PC-9 (cell line): Measurements from ENCODE around the gene DLGAP1. TPM values are rescaled to one million over a fixed set of nuclear protein-coding genes. Genes with fewer than 3 reads are reported as not detected.

ENCODE experiments used
- BruUV-seq: library from RNA; stranded (reverse); fragments of 400-500 nt; replicated peaks from 2 replicates; lab custom pipeline; 2021; lab: Mats Ljungman, UMichigan
- CTCF ChIA-PET: fragments of 300-600 bp; sonication (Branson Sonifier 250); formaldehyde crosslinking; loops from one replicate; lab custom pipeline; 2022; ENCODE audit warnings: antibody characterized with exemption; lab: Charles Lee
- POLR2A ChIA-PET: fragments of 300-600 bp; sonication (Branson Sonifier 250); formaldehyde crosslinking; loops from one replicate; lab custom pipeline; 2022; ENCODE audit warnings: antibody characterized with exemption; ENCODE audit not compliant: unreplicated experiment; lab: Charles Lee
- DNase-seq, 2 experiments: peaks; one replicate each; pipeline versions ENCODE4 v3.0.0 to v3.0.0-alpha.2; 2015 to 2022; ENCODE audit warnings: mixed read lengths in 1 of 2
- H2AFZ ChIP-seq: fragments of 200-600 bp; sonication (generic); 2 replicates; pipeline ENCODE4 v1.8.1; 2017; ENCODE audit warnings: antibody characterized with exemption
- H3F3A ChIP-seq: fragments of 200-600 bp; sonication (generic); 2 replicates; pipeline ENCODE4 v1.8.1; 2017; ENCODE audit warnings: antibody characterized with exemption, mild to moderate bottlenecking, low read depth; ENCODE audit not compliant: insufficient read depth
- H3K27ac ChIP-seq: fragments of 200-600 bp; sonication (generic); 2 replicates; pipeline ENCODE4 v1.6.1; 2016; ENCODE audit warnings: mixed run types
- H3K27me3 ChIP-seq: fragments of 200-600 bp; sonication (generic); 2 replicates; pipeline ENCODE4 v1.6.1; 2016; ENCODE audit warnings: low read depth, mixed run types; ENCODE audit not compliant: insufficient read depth
- H3K36me3 ChIP-seq: fragments of 200-600 bp; sonication (generic); 2 replicates; pipeline ENCODE4 v1.6.1; 2016; ENCODE audit warnings: low read depth, mixed run types
- H3K4me1 ChIP-seq: fragments of 200-600 bp; sonication (generic); replicated peaks from 2 replicates; pipeline ENCODE4 v1.6.1; 2016; ENCODE audit warnings: mixed run types; ENCODE audit not compliant: insufficient read depth
- H3K4me2 ChIP-seq: fragments of 200-600 bp; sonication (generic); 2 replicates; pipeline ENCODE4 v1.6.1; 2017; ENCODE audit warnings: mixed run types
- H3K4me3 ChIP-seq: fragments of 200-600 bp; sonication (generic); 2 replicates; pipeline ENCODE4 v1.6.1; 2016; ENCODE audit warnings: mixed run types
- H3K79me2 ChIP-seq: fragments of 200-600 bp; sonication (generic); 2 replicates; pipeline ENCODE4 v1.6.1; 2017; ENCODE audit warnings: low read depth, mixed run types
- H3K9me2 ChIP-seq: fragments of 200-600 bp; sonication (generic); 2 replicates; pipeline ENCODE4 v1.8.1; 2017; ENCODE audit warnings: mild to moderate bottlenecking; ENCODE audit not compliant: insufficient read depth
- H3K9me3 ChIP-seq: fragments of 200-600 bp; sonication (generic); 2 replicates; pipeline ENCODE4 v1.8.1; 2016; ENCODE audit warnings: low read depth; ENCODE audit not compliant: insufficient read depth
- H4K20me1 ChIP-seq: fragments of 200-600 bp; sonication (generic); 2 replicates; pipeline ENCODE4 v1.8.1; 2017; ENCODE audit not compliant: insufficient read depth
- EZH2 ChIP-seq: fragments of 200-600 bp; sonication (generic); IDR thresholded peaks from 2 replicates; pipeline ENCODE4 v1.8.0; 2017; ENCODE audit warnings: antibody characterized with exemption, low read depth
- intact Hi-C: fragments of 100-400 bp; cut with micrococcal nuclease; formaldehyde crosslinking; loops from one replicate; pipeline ENCODE4 v1.10.0; 2022; ENCODE audit not compliant: unreplicated experiment
- total RNA-seq: library from RNA; stranded (reverse); gene quantifications from 2 replicates; pipeline ENCODE4 v1.2.3, GENCODE V29; 2021
- TF ChIP-seq, protein P1 (sequence below): fragments of 200-600 bp; sonication (generic); conservative IDR thresholded peaks from 2 replicates; pipeline ENCODE4 v1.6.1; 2017; ENCODE audit warnings: mixed run types, antibody characterized with exemption, mild to moderate bottlenecking, moderate library complexity

DLGAP1 gene
- total RNA-seq, 1 experiment from 2014 or later: not detected

- Histone ChIP-seq H2AFZ (no peak overlapping the region), H3K36me3 (no peaks in the 10 kb centered on the region), H3K9me3 (no peaks in the 10 kb centered on the region), H3K4me2 (no peak overlapping the region), H3K79me2 (no peaks in the 10 kb centered on the region), H3K27ac (no peak overlapping the region), H4K20me1 (no peaks in the 10 kb centered on the region), H3K4me3 (no peak overlapping the region), H3K27me3 (0 out of 2 replicates have a peak, but pooled peaks cover 7% of the 10 kb centered on the region), H3K4me1 (no peaks in the 10 kb centered on the region), H3F3A (no peaks in the 10 kb centered on the region), H3K9me2 (no peaks in the 10 kb centered on the region)
- CTCF ChIA-PET: no interaction called here
- POLR2A ChIA-PET: no interaction called here
- TF ChIP-seq, protein P1, sequence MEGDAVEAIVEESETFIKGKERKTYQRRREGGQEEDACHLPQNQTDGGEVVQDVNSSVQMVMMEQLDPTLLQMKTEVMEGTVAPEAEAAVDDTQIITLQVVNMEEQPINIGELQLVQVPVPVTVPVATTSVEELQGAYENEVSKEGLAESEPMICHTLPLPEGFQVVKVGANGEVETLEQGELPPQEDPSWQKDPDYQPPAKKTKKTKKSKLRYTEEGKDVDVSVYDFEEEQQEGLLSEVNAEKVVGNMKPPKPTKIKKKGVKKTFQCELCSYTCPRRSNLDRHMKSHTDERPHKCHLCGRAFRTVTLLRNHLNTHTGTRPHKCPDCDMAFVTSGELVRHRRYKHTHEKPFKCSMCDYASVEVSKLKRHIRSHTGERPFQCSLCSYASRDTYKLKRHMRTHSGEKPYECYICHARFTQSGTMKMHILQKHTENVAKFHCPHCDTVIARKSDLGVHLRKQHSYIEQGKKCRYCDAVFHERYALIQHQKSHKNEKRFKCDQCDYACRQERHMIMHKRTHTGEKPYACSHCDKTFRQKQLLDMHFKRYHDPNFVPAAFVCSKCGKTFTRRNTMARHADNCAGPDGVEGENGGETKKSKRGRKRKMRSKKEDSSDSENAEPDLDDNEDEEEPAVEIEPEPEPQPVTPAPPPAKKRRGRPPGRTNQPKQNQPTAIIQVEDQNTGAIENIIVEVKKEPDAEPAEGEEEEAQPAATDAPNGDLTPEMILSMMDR: no peak
- no peak for TF ChIP-seq EZH2
- intact Hi-C loops: no loop called here
- DNase-seq: no peak
- BruUV-seq: no TSS peak
These were observed 187.5 kb downstream of the DLGAP1 start for GRCh38 chr18:4267641-4268040.

DNA sequence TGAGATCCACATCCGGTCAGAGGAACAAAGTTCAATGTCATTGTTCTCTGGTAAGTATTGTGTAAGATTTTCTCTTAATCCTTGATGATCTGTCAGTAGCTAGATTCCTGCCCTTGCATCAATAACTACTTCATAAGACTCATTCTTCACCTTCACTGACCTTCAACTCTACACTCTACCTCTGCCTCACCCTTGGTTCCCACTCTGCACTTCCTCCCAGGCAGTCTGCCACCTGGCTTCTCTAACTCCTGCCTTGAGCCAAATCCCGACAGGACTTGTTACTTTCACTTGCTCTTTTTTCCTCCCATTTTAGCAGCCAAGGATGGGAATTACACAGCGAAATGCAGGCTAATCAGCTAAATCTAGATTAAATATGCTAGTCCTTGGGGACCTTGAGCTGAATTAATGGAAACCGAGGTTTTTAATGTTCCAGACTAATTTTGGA is 190.7 kb downstream of the DLGAP1 start:
- CTCF ChIA-PET: no interaction called here

GRCh38 chr18:4260107-4260506 is 195.0 kb downstream of the DLGAP1 start:
- intact Hi-C loops: no loop called here
- Histone ChIP-seq H3K27me3 (peaks cover 33% of the 10 kb centered on the region), H2AFZ (no peak overlapping the region), H3K4me1 (no peaks in the 10 kb centered on the region), H4K20me1 (no peaks in the 10 kb centered on the region), H3K9me3 (no peaks in the 10 kb centered on the region), H3F3A (no peaks in the 10 kb centered on the region), H3K36me3 (no peaks in the 10 kb centered on the region), H3K79me2 (no peaks in the 10 kb centered on the region), H3K27ac (no peak overlapping the region), H3K4me2 (no peak overlapping the region), H3K4me3 (no peak overlapping the region), H3K9me2 (no peaks in the 10 kb centered on the region)
- POLR2A ChIA-PET: no interaction called here
- TF ChIP-seq EZH2: no peak
- TF ChIP-seq, protein P1: no peak
- DNase-seq: no peak
- CTCF ChIA-PET: no interaction called here
- no TSS peak for BruUV-seq

More for the DNA sequence above, 190.7 kb downstream of the DLGAP1 start:
- H3K9me3 ChIP-seq: no peaks in the 10 kb centered on the region
- H2AFZ ChIP-seq: no peak overlapping the region
- peaks cover 25% of the 10 kb centered on the region for H3K27me3 ChIP-seq
- no peaks in the 10 kb centered on the region for H3K79me2 ChIP-seq
- no peaks in the 10 kb centered on the region for H4K20me1 ChIP-seq
- no peaks in the 10 kb centered on the region for H3K36me3 ChIP-seq
- intact Hi-C loops: no loop called here
- POLR2A ChIA-PET: no interaction called here
- H3K4me3 ChIP-seq: no peak overlapping the region
- no peak overlapping the region for H3K4me2 ChIP-seq
- no peaks in the 10 kb centered on the region for H3K4me1 ChIP-seq
- H3F3A ChIP-seq: no peaks in the 10 kb centered on the region
- no peaks in the 10 kb centered on the region for H3K9me2 ChIP-seq
- DNase-seq: no peak
- no peak overlapping the region for H3K27ac ChIP-seq
- no TSS peak for BruUV-seq
- no peak for TF ChIP-seq EZH2
- TF ChIP-seq, protein P1: no peak
